ENCODE results near the gene PRRC2B. TPM values are rescaled to one million over a fixed set of nuclear protein-coding genes. Genes with fewer than 3 reads are reported as not detected.

PRRC2B gene
- total and polyA plus RNA-seq, 2 of the 8 experiments (the other 6 are each of a cell fraction or from before 2014, with no cell fraction given), result 37.3 to 249 TPM

DNA sequence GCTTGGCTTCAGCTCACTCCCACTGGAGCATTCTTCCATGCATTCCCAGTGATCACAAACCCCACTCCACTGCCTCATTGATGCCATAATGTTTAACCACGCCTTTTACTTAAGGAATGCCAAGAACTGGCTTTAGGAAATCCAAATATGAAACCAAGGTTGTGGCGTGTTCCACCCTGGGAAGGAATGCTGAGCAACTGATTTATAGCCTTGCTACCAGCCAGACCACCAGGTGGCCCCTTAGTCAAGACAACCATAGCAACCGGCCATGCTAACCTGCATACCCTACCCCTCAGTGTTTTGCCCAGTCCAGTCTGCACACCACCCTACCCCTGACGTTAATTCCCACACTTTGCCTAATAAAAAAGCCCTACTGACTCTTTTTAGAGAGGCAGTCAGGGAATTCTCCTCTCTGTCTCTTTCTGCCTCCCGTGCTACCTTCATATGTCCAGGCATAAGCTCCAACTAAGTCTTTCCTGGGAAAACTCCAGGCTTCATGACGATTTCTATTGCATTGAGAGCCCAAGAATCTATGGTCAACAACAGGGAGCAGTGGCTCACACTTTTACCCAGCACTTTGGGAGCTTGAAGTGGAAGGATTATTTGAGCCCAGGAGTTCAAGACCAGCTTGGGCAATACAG lies 27.0 kb upstream of the PRRC2B start (continued):
- TF ChIP-seq, protein P1, sequence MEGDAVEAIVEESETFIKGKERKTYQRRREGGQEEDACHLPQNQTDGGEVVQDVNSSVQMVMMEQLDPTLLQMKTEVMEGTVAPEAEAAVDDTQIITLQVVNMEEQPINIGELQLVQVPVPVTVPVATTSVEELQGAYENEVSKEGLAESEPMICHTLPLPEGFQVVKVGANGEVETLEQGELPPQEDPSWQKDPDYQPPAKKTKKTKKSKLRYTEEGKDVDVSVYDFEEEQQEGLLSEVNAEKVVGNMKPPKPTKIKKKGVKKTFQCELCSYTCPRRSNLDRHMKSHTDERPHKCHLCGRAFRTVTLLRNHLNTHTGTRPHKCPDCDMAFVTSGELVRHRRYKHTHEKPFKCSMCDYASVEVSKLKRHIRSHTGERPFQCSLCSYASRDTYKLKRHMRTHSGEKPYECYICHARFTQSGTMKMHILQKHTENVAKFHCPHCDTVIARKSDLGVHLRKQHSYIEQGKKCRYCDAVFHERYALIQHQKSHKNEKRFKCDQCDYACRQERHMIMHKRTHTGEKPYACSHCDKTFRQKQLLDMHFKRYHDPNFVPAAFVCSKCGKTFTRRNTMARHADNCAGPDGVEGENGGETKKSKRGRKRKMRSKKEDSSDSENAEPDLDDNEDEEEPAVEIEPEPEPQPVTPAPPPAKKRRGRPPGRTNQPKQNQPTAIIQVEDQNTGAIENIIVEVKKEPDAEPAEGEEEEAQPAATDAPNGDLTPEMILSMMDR (IDR thresholded peaks at IDR 0.05; ENCODE audit: control extremely low read depth in 1 of 3, insufficient read depth in 1 of 3, low read depth in 1 of 3, low read length in 3 of 3), result peak; percentile 57 to 68 (median 58)
- TF ChIP-seq POLR2A (IDR thresholded peaks at IDR 0.05; ENCODE audit: control extremely low read depth in 1 of 2, low read depth in 2 of 2, low read length in 2 of 2), result no peak
- no peak for TF ChIP-seq ZNF274 (IDR thresholded peaks at IDR 0.05; ENCODE audit: borderline replicate concordance, extremely low read depth, low read length)
- TF ChIP-seq CHD1 (IDR thresholded peaks at IDR 0.05; ENCODE audit: low read depth, low read length), result no peak
- no peak for TF ChIP-seq TAF1 (IDR thresholded peaks at IDR 0.05; ENCODE audit: low read depth, low read length)
- TF ChIP-seq, protein P2, sequence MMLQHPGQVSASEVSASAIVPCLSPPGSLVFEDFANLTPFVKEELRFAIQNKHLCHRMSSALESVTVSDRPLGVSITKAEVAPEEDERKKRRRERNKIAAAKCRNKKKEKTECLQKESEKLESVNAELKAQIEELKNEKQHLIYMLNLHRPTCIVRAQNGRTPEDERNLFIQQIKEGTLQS (IDR thresholded peaks at IDR 0.05; ENCODE audit: insufficient read depth, low read depth, low read length), result no peak
- TF ChIP-seq SP2 (IDR thresholded peaks at IDR 0.05; ENCODE audit: low read length), result no peak
- TF ChIP-seq RAD21 (IDR thresholded peaks at IDR 0.05 in 1 of 2, conservative IDR thresholded peaks at IDR 0.05 in 1 of 2; ENCODE audit: low read depth in 2 of 2, low read length in 2 of 2), result peak; percentile 67 to 79
- no peak for TF ChIP-seq CHD2 (IDR thresholded peaks at IDR 0.05; ENCODE audit: low read length)
- TF ChIP-seq MAFK (IDR thresholded peaks at IDR 0.05; ENCODE audit: low read depth, low read length), result no peak
- no peak for TF ChIP-seq BCL11A (IDR thresholded peaks at IDR 0.05; ENCODE audit: low read depth in 2 of 2, low read length in 2 of 2)
- TF ChIP-seq GTF2F1 (IDR thresholded peaks at IDR 0.05; ENCODE audit: borderline replicate concordance, low read depth, low read length), result no peak
- TF ChIP-seq TCF12 (IDR thresholded peaks at IDR 0.05; ENCODE audit: low read depth, low read length), result no peak
- TF ChIP-seq CBX8 (IDR thresholded peaks at IDR 0.05; ENCODE audit: borderline replicate concordance, low read depth, low read length), result no peak
- 0 out of 2 replicates have a peak, but pooled peaks have one; percentile 22 for TF ChIP-seq TEAD4 (IDR thresholded peaks at IDR 0.05; ENCODE audit: low read depth, low read length)
- no peak for TF ChIP-seq CREB1 (IDR thresholded peaks at IDR 0.05)
- no peak for TF ChIP-seq JUN (IDR thresholded peaks at IDR 0.05; ENCODE audit: low read depth, low read length)
- TF ChIP-seq KDM4A (IDR thresholded peaks at IDR 0.05; ENCODE audit: low read depth, low read length, severe bottlenecking), result no peak

Measured in H1 (cell line).